PC-3 (cell line): ENCODE results near the gene PRLR. TPM values are rescaled to one million over a fixed set of nuclear protein-coding genes. Genes with fewer than 3 reads are reported as not detected.

Experiments used
- ATAC-seq: fragments of 200-7000 bp; cut with Tn5 transposase; 2 replicates; pipeline ENCODE4 v1.9.1; 2020; ENCODE audit warnings: mild to moderate bottlenecking, moderate library complexity
- BruUV-seq: library from RNA; stranded (reverse); fragments of 400-500 nt; replicated peaks from 2 replicates; lab custom pipeline; 2021; lab: Mats Ljungman, UMichigan
- CTCF ChIA-PET: fragments of 300-600 bp; sonication (Branson Sonifier 250); formaldehyde crosslinking; loops from one replicate; lab custom pipeline; 2022; ENCODE audit warnings: antibody characterized with exemption; lab: Charles Lee
- POLR2A ChIA-PET: fragments of 300-600 bp; sonication (Branson Sonifier 250); formaldehyde crosslinking; loops from one replicate; lab custom pipeline; 2022; ENCODE audit warnings: antibody characterized with exemption; ENCODE audit not compliant: unreplicated experiment; lab: Charles Lee
- DNase-seq: peaks from one replicate; pipeline ENCODE4 v3.0.0-alpha.2; 2015
- H2AFZ ChIP-seq: fragments of 300-600 bp; sonication (generic); 2 replicates; pipeline ENCODE4 v1.6.0; 2016; ENCODE audit warnings: antibody characterized with exemption, low read length
- H3F3A ChIP-seq: fragments of 300-600 bp; sonication (generic); one replicate; pipeline ENCODE4 v1.6.0; 2017; ENCODE audit warnings: antibody characterized with exemption, low read length, control low read depth, mild to moderate bottlenecking; ENCODE audit not compliant: unreplicated experiment
- H3K27ac ChIP-seq: fragments of 300-600 bp; sonication (generic); 2 replicates; pipeline ENCODE4 v1.5.1; 2016; ENCODE audit warnings: mild to moderate bottlenecking, low read length
- H3K27me3 ChIP-seq: fragments of 300-600 bp; sonication (generic); 2 replicates; pipeline ENCODE4 v1.6.1; 2016; ENCODE audit warnings: low read length, mixed read lengths
- H3K36me3 ChIP-seq: fragments of 300-600 bp; sonication (generic); 2 replicates; pipeline ENCODE4 v1.6.1; 2016; ENCODE audit warnings: low read depth, mixed run types, low read length, mixed read lengths
- H3K4me1 ChIP-seq: fragments of 300-600 bp; sonication (generic); 2 replicates; pipeline ENCODE4 v1.5.1; 2016; ENCODE audit warnings: low read length; ENCODE audit not compliant: insufficient read depth
- H3K4me2 ChIP-seq: fragments of 300-600 bp; sonication (generic); 2 replicates; pipeline ENCODE4 v1.6.0; 2016; ENCODE audit warnings: low read length
- H3K4me3 ChIP-seq: fragments of 300-600 bp; sonication (generic); 2 replicates; pipeline ENCODE4 v1.5.1; 2016; ENCODE audit warnings: mild to moderate bottlenecking, low read length, mixed read lengths
- H3K79me2 ChIP-seq: fragments of 300-600 bp; sonication (generic); 2 replicates; pipeline ENCODE4 v1.6.1; 2017; ENCODE audit warnings: low read length, mixed read lengths
- H3K9ac ChIP-seq: fragments of 300-600 bp; sonication (generic); 2 replicates; pipeline ENCODE4 v1.6.0; 2016; ENCODE audit warnings: mild to moderate bottlenecking, low read length
- H3K9me2 ChIP-seq: fragments of 300-600 bp; sonication (generic); replicated peaks from 2 replicates; pipeline ENCODE4 v1.6.1; 2016; ENCODE audit warnings: mixed run types, low read length, mixed read lengths
- H3K9me3 ChIP-seq: fragments of 300-600 bp; sonication (generic); 2 replicates; pipeline ENCODE4 v1.6.1; 2016; ENCODE audit warnings: low read length, mixed read lengths
- H4K20me1 ChIP-seq: fragments of 300-600 bp; sonication (generic); 2 replicates; pipeline ENCODE4 v1.6.1; 2016; ENCODE audit warnings: low read length, mixed read lengths
- EZH2 ChIP-seq: fragments of 300-600 bp; sonication (generic); IDR thresholded peaks from one replicate; pipeline ENCODE4 v1.6.1; 2017; ENCODE audit warnings: antibody characterized with exemption, mild to moderate bottlenecking, low read length; ENCODE audit not compliant: unreplicated experiment
- EZH2phosphoT487 ChIP-seq: fragments of 300-600 bp; sonication (generic); IDR thresholded peaks from 2 replicates; pipeline ENCODE4 v1.6.1; 2018; ENCODE audit warnings: mild to moderate bottlenecking, antibody characterized with exemption, low read length, borderline replicate concordance
- intact Hi-C: fragments of 100-400 bp; cut with micrococcal nuclease; formaldehyde crosslinking; loops from 2 replicates; pipeline ENCODE4 v1.9.0; 2023
- total RNA-seq: library from RNA; depleted of rRNA; stranded (reverse); fragments of >200 nt; gene quantifications from 2 replicates; pipeline ENCODE4 v1.2.3, GENCODE V29; 2014
- TF ChIP-seq, protein P1 (sequence below): fragments of 300-600 bp; sonication (generic); conservative IDR thresholded peaks from 2 replicates; pipeline ENCODE4 v1.5.1; 2017; ENCODE audit warnings: antibody characterized with exemption, low read depth, mild to moderate bottlenecking, low read length

Gene PRLR
- total RNA-seq, 1 experiment from 2014 or later = 0.29 TPM

DNA sequence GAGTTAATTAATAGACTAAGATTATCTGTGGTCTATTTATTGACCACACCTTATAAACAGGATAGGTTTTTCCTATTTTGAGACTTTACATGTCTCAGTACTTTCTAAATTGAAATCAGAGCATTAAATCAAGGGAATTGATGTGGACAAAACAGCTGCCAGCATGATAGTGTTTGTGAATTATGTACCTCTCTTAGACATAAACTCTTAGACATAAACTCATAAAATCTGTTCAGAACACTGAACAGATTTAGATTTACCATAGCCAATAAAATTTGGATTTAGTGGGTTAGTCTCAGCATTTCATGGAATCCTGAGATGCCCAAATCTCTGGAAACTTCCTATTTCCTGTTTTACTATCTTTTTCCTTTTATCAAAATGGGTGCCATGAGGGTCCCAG, 171.0 kb downstream of the PRLR start:
- Histone ChIP-seq H3K9me3 (no peaks in the 10 kb centered on the region), H3K9me2 (no peaks in the 10 kb centered on the region), H3K79me2 (no peaks in the 10 kb centered on the region), H3K4me3 (no peak overlapping the region), H4K20me1 (no peaks in the 10 kb centered on the region), H3F3A (no peaks in the 10 kb centered on the region), H3K4me2 (no peak overlapping the region), H3K27ac (no peak overlapping the region), H3K36me3 (no peaks in the 10 kb centered on the region), H2AFZ (no peak overlapping the region), H3K9ac (no peak overlapping the region), H3K27me3 (peaks cover 93% of the 10 kb centered on the region), H3K4me1 (no peaks in the 10 kb centered on the region)
- TF ChIP-seq, protein P1, sequence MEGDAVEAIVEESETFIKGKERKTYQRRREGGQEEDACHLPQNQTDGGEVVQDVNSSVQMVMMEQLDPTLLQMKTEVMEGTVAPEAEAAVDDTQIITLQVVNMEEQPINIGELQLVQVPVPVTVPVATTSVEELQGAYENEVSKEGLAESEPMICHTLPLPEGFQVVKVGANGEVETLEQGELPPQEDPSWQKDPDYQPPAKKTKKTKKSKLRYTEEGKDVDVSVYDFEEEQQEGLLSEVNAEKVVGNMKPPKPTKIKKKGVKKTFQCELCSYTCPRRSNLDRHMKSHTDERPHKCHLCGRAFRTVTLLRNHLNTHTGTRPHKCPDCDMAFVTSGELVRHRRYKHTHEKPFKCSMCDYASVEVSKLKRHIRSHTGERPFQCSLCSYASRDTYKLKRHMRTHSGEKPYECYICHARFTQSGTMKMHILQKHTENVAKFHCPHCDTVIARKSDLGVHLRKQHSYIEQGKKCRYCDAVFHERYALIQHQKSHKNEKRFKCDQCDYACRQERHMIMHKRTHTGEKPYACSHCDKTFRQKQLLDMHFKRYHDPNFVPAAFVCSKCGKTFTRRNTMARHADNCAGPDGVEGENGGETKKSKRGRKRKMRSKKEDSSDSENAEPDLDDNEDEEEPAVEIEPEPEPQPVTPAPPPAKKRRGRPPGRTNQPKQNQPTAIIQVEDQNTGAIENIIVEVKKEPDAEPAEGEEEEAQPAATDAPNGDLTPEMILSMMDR = no peak
- TF ChIP-seq EZH2 (no peak), EZH2phosphoT487 (no peak)
- intact Hi-C loops = no loop called here
- no peak for ATAC-seq
- no peak for DNase-seq
- CTCF ChIA-PET = no interaction called here
- POLR2A ChIA-PET = no interaction called here
- BruUV-seq = no TSS peak

DNA sequence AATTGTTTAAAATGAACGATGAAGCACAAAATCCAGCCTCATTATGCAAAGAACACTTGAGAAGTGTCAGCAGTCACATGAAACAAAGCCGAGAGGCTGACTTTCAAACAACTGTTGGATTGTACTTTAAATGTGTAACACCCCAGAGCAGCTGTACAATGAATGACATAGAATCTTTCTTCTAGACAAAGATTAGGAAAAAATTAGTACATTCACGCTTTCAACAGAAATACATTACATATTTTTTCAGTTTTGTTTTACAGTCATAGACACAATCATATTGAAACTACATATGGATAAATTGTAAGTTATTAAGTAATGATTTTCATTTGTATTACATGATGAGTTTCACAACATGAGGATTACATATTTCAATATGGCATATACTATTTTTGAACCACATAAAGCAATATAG, 171.9 kb downstream of the PRLR start:
- TF ChIP-seq EZH2phosphoT487 (no peak), EZH2 (no peak)
- TF ChIP-seq, protein P1 = no peak
- no peak overlapping the region for H2AFZ ChIP-seq
- H3K27ac ChIP-seq = no peak overlapping the region
- H3K27me3 ChIP-seq = peaks cover 95% of the 10 kb centered on the region
- DNase-seq (no peak), ATAC-seq (no peak)
- no peak overlapping the region for H3K9ac ChIP-seq
- H3K9me2 ChIP-seq = no peaks in the 10 kb centered on the region
- no TSS peak for BruUV-seq
- H4K20me1 ChIP-seq = no peaks in the 10 kb centered on the region
- no peaks in the 10 kb centered on the region for H3K36me3 ChIP-seq
- ChIA-PET POLR2A (no interaction called here), CTCF (no interaction called here)
- H3K4me1 ChIP-seq = no peaks in the 10 kb centered on the region
- no peaks in the 10 kb centered on the region for H3F3A ChIP-seq
- intact Hi-C loops = no loop called here
- no peak overlapping the region for H3K4me2 ChIP-seq
- H3K9me3 ChIP-seq = no peaks in the 10 kb centered on the region
- H3K4me3 ChIP-seq = no peak overlapping the region
- no peaks in the 10 kb centered on the region for H3K79me2 ChIP-seq

DNA sequence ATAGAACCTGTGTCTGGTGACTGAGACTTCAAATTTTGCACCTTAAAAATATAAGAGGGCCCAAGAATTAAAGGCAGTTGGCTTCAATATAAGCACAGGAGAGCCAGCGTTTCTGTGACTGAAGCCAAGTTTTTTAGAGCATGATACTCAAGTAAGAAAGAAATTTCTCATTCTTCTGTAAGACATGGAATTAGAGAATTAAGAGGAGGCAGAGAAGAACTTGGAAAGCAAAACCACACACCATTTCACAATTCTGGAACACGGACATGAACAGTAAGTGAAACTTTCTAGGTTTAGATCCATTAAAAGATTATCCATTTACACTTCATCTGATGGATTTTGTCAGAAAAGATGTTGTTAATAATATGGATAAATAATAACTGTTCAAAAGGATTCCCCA, 173.6 kb downstream of the PRLR start:
- ChIA-PET CTCF (no interaction called here), POLR2A (no interaction called here)
- Histone ChIP-seq H3K4me1 (no peaks in the 10 kb centered on the region), H3K36me3 (no peaks in the 10 kb centered on the region), H3K9me2 (no peaks in the 10 kb centered on the region), H3K79me2 (no peaks in the 10 kb centered on the region), H3K4me2 (no peak overlapping the region), H4K20me1 (no peaks in the 10 kb centered on the region), H3K9ac (no peak overlapping the region), H3K27ac (no peak overlapping the region), H3K4me3 (no peak overlapping the region), H2AFZ (no peak overlapping the region), H3K9me3 (no peaks in the 10 kb centered on the region), H3F3A (no peaks in the 10 kb centered on the region), H3K27me3 (peaks cover 92% of the 10 kb centered on the region)
- DNase-seq (no peak), ATAC-seq (no peak)
- no peak for TF ChIP-seq EZH2phosphoT487
- TF ChIP-seq, protein P1 = no peak
- no peak for TF ChIP-seq EZH2
- BruUV-seq = no TSS peak
- intact Hi-C loops = no loop called here
